ENCODE data around the gene RTKN2. TPM values are rescaled to one million over a fixed set of nuclear protein-coding genes. Genes with fewer than 3 reads are reported as not detected.

Gene RTKN2
- total RNA-seq, 1 donor from 2014 or later = 2.9 TPM

DNA sequence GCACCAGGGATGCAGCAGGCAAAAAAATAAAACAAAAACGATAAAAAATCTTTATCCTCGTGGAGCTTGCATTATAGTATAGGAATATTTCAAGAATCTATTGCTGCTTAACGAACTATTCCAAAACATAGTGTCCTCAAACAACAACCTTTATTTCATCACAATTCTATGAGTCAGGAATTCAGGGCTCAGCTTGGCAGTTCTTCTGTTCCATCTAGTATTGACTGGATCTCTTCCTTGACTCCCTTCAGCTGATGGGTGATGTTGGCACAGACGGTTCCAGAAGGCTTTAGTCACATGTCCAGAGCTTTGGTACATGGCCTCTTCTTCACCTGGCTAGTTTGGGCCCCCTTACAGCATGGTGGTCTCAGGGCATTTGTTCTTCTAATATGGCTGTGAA, 88.0 kb downstream of the RTKN2 start:
- intact Hi-C loops (cut with micrococcal nuclease) = loop anchor here (10.0 kb wide), 3 partner anchors 396 to 1084 kb away; no protein-coding TSS in a partner anchor
- Mint-ChIP-seq H3K4me3 (ENCODE audit: low read depth) (no peak overlapping the region), H3K4me1 (ENCODE audit: low read depth) (peaks cover 73% of the 10 kb centered on the region), H3K9me3 (peaks cover 39% of the 10 kb centered on the region), H3K36me3 (ENCODE audit: low read depth) (peaks cover 54% of the 10 kb centered on the region), H3K27ac (peak overlapping the region; percentile 81), H3K27me3 (ENCODE audit: low read depth) (no peaks in the 10 kb centered on the region)
- DNase-seq (ENCODE audit: low spot score) = no peak

DNA sequence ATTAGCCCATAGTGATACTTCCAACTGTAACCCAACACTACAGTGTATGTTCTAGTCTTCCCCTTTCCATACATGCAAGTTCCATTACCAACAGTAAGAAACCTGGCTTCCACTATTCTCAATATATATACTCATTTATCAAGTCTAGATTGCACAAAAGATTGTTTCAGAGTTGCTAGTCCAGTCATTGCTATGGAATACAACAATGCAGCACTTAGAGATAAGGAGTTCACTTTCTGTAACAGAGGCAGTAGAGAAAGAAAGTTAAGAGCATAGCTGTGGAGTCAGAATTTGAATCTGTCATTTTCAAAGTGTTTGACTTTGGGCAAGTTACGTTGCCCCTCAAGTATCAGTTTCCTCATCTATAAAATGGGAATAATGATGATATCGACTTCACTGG, 90.1 kb downstream of the RTKN2 start:
- peaks cover 61% of the 10 kb centered on the region for H3K36me3 Mint-ChIP-seq (ENCODE audit: low read depth)

GRCh38 chr10:62177111-62177510, 91.5 kb downstream of the RTKN2 start:
- Mint-ChIP-seq H3K27ac (no peak overlapping the region), H3K4me1 (ENCODE audit: low read depth) (peaks cover 60% of the 10 kb centered on the region), H3K36me3 (ENCODE audit: low read depth) (peaks cover 74% of the 10 kb centered on the region), H3K4me3 (ENCODE audit: low read depth) (no peak overlapping the region), H3K9me3 (peaks cover 59% of the 10 kb centered on the region), H3K27me3 (ENCODE audit: low read depth) (no peaks in the 10 kb centered on the region)
- DNase-seq (ENCODE audit: low spot score) = no peak
- intact Hi-C loops (cut with micrococcal nuclease) = no loop called here

More for the DNA sequence above, 90.1 kb downstream of the RTKN2 start:
- H3K9me3 Mint-ChIP-seq = peaks cover 47% of the 10 kb centered on the region
- H3K4me1 Mint-ChIP-seq (ENCODE audit: low read depth) = peaks cover 68% of the 10 kb centered on the region
- no peak overlapping the region for H3K4me3 Mint-ChIP-seq (ENCODE audit: low read depth)
- H3K27me3 Mint-ChIP-seq (ENCODE audit: low read depth) = no peaks in the 10 kb centered on the region
- no peak for DNase-seq (ENCODE audit: low spot score)
- intact Hi-C loops (cut with micrococcal nuclease) = no loop called here
- peak overlapping the region; percentile 6 for H3K27ac Mint-ChIP-seq

DNA sequence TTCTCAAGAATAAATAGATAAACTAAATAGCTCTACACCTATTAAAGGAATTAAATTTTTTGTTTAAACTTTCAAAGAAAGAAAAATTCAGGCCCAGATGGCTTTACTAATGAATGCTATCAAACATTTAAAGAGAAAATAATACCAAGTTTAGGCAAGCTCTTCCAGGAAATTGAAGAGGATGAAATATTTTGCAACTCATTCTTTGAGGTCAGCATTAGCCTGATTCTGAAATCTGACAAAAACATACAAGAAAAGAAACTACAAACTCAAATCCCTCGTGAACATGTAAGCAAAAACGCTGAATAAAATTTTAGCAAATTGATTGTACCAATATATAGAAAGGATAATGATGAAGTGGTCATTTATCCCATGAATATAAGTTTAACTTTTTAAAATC, 93.4 kb downstream of the RTKN2 start:
- Mint-ChIP-seq H3K27ac (no peak overlapping the region), H3K4me1 (ENCODE audit: low read depth) (peaks cover 44% of the 10 kb centered on the region), H3K27me3 (ENCODE audit: low read depth) (no peaks in the 10 kb centered on the region), H3K36me3 (ENCODE audit: low read depth) (peaks cover 68% of the 10 kb centered on the region), H3K4me3 (ENCODE audit: low read depth) (no peak overlapping the region), H3K9me3 (peaks cover 57% of the 10 kb centered on the region)
- no peak for DNase-seq (ENCODE audit: low spot score)
- intact Hi-C loops (cut with micrococcal nuclease) = no loop called here

DNA sequence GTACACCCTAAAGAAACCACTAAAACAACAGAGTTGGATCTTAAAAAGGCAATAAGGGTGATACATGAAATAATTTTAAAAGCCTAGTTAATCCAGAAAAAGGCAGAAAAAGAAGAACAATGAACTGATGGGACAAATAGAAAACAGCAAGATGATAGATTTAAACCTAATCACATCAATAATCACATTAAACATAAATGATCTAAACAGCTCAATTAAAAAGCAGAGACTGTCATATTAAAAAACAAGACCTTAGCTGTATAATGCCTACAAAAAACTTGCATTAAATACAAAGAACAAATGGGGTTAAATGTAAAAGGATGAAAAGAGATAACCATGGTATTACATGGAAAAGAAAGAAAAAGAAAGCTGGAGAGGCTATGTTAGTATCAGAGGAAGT, 96.2 kb downstream of the RTKN2 start:
- Mint-ChIP-seq H3K36me3 (ENCODE audit: low read depth) (peaks cover 62% of the 10 kb centered on the region), H3K27ac (no peak overlapping the region), H3K4me3 (ENCODE audit: low read depth) (no peak overlapping the region), H3K4me1 (ENCODE audit: low read depth) (peaks cover 29% of the 10 kb centered on the region), H3K27me3 (ENCODE audit: low read depth) (no peaks in the 10 kb centered on the region), H3K9me3 (peaks cover 49% of the 10 kb centered on the region)
- intact Hi-C loops (cut with micrococcal nuclease) = no loop called here
- no peak for DNase-seq (ENCODE audit: low spot score)

DNA sequence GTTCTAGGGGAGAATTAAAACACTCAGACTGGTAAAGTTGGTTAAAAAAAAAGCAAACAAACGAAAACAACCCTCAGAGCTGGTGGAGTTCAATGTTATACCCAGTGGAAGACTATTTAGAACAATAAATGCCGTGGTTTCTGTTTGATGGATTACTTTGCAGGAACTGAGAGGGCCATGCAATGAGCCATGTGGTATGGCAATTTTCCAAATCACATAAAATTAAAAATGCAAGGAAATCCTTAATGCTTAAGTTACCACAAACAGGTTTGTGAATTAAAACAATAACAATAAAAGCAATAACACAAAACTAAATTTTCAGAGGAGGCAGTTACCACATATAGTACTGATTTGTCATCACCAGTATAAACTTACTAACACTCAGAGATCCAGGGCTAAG, 96.9 kb downstream of the RTKN2 start:
- intact Hi-C loops (cut with micrococcal nuclease) = no loop called here
- H3K9me3 Mint-ChIP-seq = peaks cover 43% of the 10 kb centered on the region
- no peak overlapping the region for H3K27ac Mint-ChIP-seq
- peaks cover 55% of the 10 kb centered on the region for H3K36me3 Mint-ChIP-seq (ENCODE audit: low read depth)
- H3K4me3 Mint-ChIP-seq (ENCODE audit: low read depth) = no peak overlapping the region
- H3K27me3 Mint-ChIP-seq (ENCODE audit: low read depth) = no peaks in the 10 kb centered on the region
- no peak for DNase-seq (ENCODE audit: low spot score)
- H3K4me1 Mint-ChIP-seq (ENCODE audit: low read depth) = peaks cover 27% of the 10 kb centered on the region

DNA sequence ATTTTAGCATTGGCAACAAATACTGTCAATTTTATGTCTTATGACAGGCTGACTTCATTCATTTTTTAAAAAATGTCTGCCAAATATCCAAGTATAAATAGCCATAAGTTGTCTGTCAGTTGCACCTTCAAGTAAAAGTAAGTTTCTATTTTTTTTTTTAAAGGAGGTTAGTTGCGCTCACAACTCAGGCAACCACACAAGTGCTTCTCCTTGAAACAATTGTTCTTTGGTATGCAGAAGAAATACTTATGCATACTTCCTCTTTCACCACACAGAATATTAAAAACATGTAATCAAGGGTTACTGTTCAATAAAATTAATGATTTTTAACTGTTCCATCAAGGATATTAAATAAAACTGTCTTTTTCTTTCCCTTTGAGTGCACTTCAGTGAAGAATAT, 97.9 kb downstream of the RTKN2 start:
- Mint-ChIP-seq H3K4me3 (ENCODE audit: low read depth) (no peak overlapping the region), H3K4me1 (ENCODE audit: low read depth) (peaks cover 21% of the 10 kb centered on the region), H3K36me3 (ENCODE audit: low read depth) (peaks cover 46% of the 10 kb centered on the region), H3K27me3 (ENCODE audit: low read depth) (no peaks in the 10 kb centered on the region), H3K9me3 (peaks cover 36% of the 10 kb centered on the region), H3K27ac (no peak overlapping the region)
- intact Hi-C loops (cut with micrococcal nuclease) = no loop called here
- no peak for DNase-seq (ENCODE audit: low spot score)

- H3K27me3 Mint-ChIP-seq (ENCODE audit: low read depth) = no peaks in the 10 kb centered on the region
- H3K27ac Mint-ChIP-seq = no peak overlapping the region
- intact Hi-C loops (cut with micrococcal nuclease) = no loop called here
- peaks cover 9% of the 10 kb centered on the region for H3K4me1 Mint-ChIP-seq (ENCODE audit: low read depth)
- H3K9me3 Mint-ChIP-seq = peaks cover 11% of the 10 kb centered on the region
- DNase-seq (ENCODE audit: low spot score) = no peak
- H3K4me3 Mint-ChIP-seq (ENCODE audit: low read depth) = no peak overlapping the region
- H3K36me3 Mint-ChIP-seq (ENCODE audit: low read depth) = peaks cover 13% of the 10 kb centered on the region
Measured at GRCh38 chr10:62166331-62167131, 102.1 kb downstream of the RTKN2 start.

DNA sequence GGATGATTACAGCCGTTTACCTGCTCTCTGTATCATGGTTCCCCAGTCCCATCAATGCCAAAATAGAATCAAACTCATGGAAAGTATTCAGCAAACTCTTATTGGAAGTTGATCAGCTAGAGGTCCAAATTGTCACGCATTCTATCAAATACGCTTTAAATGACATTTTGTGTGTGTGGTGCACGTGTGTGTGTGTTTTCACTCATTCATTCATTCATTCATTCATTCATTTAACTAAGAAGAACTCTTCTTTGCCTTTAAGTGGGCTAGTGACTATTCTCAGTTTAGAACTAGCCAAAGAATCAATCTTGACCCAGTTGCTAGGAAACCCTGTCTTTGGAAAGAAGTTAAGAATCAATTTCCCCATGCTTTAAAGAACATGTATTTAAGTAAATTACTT, 102.8 kb downstream of the RTKN2 start:
- Mint-ChIP-seq H3K4me3 (ENCODE audit: low read depth) (no peak overlapping the region), H3K27ac (no peak overlapping the region), H3K27me3 (ENCODE audit: low read depth) (no peaks in the 10 kb centered on the region), H3K9me3 (peaks cover 8% of the 10 kb centered on the region), H3K4me1 (ENCODE audit: low read depth) (peaks cover 9% of the 10 kb centered on the region), H3K36me3 (ENCODE audit: low read depth) (peaks cover 11% of the 10 kb centered on the region)
- DNase-seq (ENCODE audit: low spot score) = no peak
- intact Hi-C loops (cut with micrococcal nuclease) = no loop called here

DNA sequence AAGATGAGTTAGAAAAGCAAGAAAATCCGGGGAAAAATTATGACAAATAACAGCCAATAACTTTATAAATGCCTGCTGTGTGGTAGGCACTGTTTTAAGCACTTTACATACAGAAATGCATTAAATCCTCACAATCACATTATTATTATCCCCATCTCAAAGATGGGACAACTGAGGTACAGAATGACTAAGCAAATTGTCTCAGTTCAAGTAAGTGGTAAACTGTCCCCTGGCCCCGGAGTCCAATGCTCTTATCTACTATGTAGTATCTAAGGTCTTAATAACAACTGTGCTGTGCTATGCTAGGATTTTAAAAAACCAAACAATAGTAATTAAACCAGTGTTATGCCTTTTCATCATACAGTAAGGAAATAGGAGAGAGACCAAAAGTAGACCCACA, 105.6 kb downstream of the RTKN2 start:
- Mint-ChIP-seq H3K4me3 (ENCODE audit: low read depth) (no peak overlapping the region), H3K9me3 (peaks cover 3% of the 10 kb centered on the region), H3K27ac (no peak overlapping the region), H3K4me1 (ENCODE audit: low read depth) (peaks cover 16% of the 10 kb centered on the region), H3K27me3 (ENCODE audit: low read depth) (no peaks in the 10 kb centered on the region), H3K36me3 (ENCODE audit: low read depth) (no peaks in the 10 kb centered on the region)
- DNase-seq (ENCODE audit: low spot score) = no peak
- intact Hi-C loops (cut with micrococcal nuclease) = no loop called here

- no peaks in the 10 kb centered on the region for H3K36me3 Mint-ChIP-seq (ENCODE audit: low read depth)
- peaks cover 3% of the 10 kb centered on the region for H3K9me3 Mint-ChIP-seq
- no peaks in the 10 kb centered on the region for H3K27me3 Mint-ChIP-seq (ENCODE audit: low read depth)
- DNase-seq (ENCODE audit: low spot score) = no peak
- intact Hi-C loops (cut with micrococcal nuclease) = no loop called here
- H3K4me3 Mint-ChIP-seq (ENCODE audit: low read depth) = no peak overlapping the region
- H3K4me1 Mint-ChIP-seq (ENCODE audit: low read depth) = peaks cover 16% of the 10 kb centered on the region
- no peak overlapping the region for H3K27ac Mint-ChIP-seq
Measured at GRCh38 chr10:62162261-62162981, 106.2 kb downstream of the RTKN2 start.

- Mint-ChIP-seq H3K4me1 (ENCODE audit: low read depth) (peaks cover 11% of the 10 kb centered on the region), H3K4me3 (ENCODE audit: low read depth) (no peak overlapping the region), H3K27me3 (ENCODE audit: low read depth) (no peaks in the 10 kb centered on the region), H3K27ac (no peak overlapping the region), H3K36me3 (ENCODE audit: low read depth) (no peaks in the 10 kb centered on the region), H3K9me3 (peaks cover 10% of the 10 kb centered on the region)
- intact Hi-C loops (cut with micrococcal nuclease) = no loop called here
- no peak for DNase-seq (ENCODE audit: low spot score)
Measured at GRCh38 chr10:62159351-62159750, 109.3 kb downstream of the RTKN2 start.

DNA sequence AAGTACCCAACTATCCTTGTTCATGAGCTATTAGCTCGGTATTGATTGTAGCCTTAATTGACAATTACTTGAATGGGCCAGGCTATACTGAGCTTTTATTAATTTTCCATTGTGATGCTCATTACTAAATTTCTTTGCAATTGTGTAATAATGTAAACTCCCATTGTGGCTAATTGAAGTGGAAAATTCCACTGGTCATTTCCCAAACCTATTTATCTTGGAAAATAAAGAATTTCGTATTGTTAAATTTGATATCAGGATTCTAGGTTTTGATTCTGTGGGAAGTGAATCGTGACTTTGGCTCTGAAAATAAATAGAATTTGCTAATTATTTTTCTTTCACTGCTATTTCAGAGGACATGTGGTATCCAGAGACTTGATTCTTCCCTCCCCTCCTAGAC, 111.0 kb downstream of the RTKN2 start:
- Mint-ChIP-seq H3K9me3 (peaks cover 10% of the 10 kb centered on the region), H3K27me3 (ENCODE audit: low read depth) (no peaks in the 10 kb centered on the region), H3K4me1 (ENCODE audit: low read depth) (peaks cover 8% of the 10 kb centered on the region), H3K4me3 (ENCODE audit: low read depth) (no peak overlapping the region), H3K36me3 (ENCODE audit: low read depth) (no peaks in the 10 kb centered on the region), H3K27ac (no peak overlapping the region)
- no peak for DNase-seq (ENCODE audit: low spot score)
- intact Hi-C loops (cut with micrococcal nuclease) = no loop called here

Measured in activated T-helper 2 cell treated with anti-CD3 and anti-CD28 coated beads, Interferon-gamma antibody, Interleukin-2, Interleukin-4, amounts not matched to agents 10 μg/mL and 5 μg/mL and 100 μg/mL, durations not matched to agents 14 hours and 24 hours and 36 hours (primary cell).